ENCODE measurements around the gene MLKL. TPM values are rescaled to one million over a fixed set of nuclear protein-coding genes. Genes with fewer than 3 reads are reported as not detected.

Gene MLKL
- total RNA-seq, 1 donor from 2014 or later = 3.2 TPM

DNA sequence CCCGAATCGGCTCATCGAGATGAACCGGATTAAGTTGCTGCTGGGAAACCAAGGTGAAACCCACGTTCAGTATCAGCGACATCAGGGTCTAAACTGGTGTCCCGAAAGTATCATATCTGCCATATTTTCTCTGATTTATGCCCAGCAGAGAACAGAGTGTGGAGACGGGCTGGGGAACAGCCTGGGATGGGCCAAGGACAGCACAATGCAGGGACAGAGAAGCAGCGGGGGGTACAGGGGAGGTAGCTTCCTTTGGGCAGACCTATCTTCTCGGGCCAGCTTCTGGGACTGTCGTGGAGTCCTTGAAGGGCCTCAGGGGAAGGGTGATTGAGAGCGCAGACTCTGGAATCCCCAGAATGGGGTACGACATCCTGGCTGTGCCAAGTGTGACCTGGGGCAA lies 17.5 kb upstream of the MLKL start:
- Histone ChIP-seq H3K27ac (replicated peaks) (no peak overlapping the region), H3K4me3 (no peak overlapping the region), H3K27me3 (ENCODE audit: low read depth) (peaks cover 32% of the 10 kb centered on the region), H3K4me1 (no peaks in the 10 kb centered on the region), H3K9me3 (replicated peaks) (no peaks in the 10 kb centered on the region), H3K36me3 (no peaks in the 10 kb centered on the region)
- intact Hi-C loops (cut with micrococcal nuclease) = no loop called here
- TF ChIP-seq, protein P1, sequence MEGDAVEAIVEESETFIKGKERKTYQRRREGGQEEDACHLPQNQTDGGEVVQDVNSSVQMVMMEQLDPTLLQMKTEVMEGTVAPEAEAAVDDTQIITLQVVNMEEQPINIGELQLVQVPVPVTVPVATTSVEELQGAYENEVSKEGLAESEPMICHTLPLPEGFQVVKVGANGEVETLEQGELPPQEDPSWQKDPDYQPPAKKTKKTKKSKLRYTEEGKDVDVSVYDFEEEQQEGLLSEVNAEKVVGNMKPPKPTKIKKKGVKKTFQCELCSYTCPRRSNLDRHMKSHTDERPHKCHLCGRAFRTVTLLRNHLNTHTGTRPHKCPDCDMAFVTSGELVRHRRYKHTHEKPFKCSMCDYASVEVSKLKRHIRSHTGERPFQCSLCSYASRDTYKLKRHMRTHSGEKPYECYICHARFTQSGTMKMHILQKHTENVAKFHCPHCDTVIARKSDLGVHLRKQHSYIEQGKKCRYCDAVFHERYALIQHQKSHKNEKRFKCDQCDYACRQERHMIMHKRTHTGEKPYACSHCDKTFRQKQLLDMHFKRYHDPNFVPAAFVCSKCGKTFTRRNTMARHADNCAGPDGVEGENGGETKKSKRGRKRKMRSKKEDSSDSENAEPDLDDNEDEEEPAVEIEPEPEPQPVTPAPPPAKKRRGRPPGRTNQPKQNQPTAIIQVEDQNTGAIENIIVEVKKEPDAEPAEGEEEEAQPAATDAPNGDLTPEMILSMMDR (IDR thresholded peaks at IDR 0.05; ENCODE audit: borderline replicate concordance) = no peak
- no peak for DNase-seq

DNA sequence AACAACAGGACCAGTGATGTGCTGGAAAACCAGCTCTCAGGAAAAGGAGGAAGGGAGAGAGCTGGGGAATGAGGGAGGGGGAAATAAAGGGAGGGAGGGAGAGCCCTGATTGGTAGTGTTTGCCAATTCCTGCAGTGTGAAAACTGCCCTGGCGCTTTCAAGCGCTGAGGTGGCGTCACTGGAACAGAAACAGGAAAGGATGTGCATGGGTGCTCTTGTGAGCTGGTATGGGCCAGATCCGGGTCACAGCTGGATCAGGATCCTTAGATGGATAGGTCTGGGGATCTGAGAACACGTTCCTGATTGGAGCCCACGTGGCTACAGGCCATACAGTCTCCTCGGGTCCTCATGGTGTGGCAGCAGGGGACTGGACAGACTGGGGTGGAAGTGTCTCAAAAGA lies 16.7 kb upstream of the MLKL start:
- intact Hi-C loops (cut with micrococcal nuclease) = no loop called here
- no peak for DNase-seq
- Histone ChIP-seq H3K9me3 (replicated peaks) (no peaks in the 10 kb centered on the region), H3K27ac (replicated peaks) (no peak overlapping the region), H3K4me1 (no peaks in the 10 kb centered on the region), H3K36me3 (no peaks in the 10 kb centered on the region), H3K27me3 (ENCODE audit: low read depth) (peaks cover 24% of the 10 kb centered on the region), H3K4me3 (no peak overlapping the region)
- TF ChIP-seq, protein P1 (IDR thresholded peaks at IDR 0.05; ENCODE audit: borderline replicate concordance) = no peak

GRCh38 chr16:74716355-74716754 lies 15.7 kb upstream of the MLKL start:
- no peak overlapping the region for H3K4me3 ChIP-seq
- H3K36me3 ChIP-seq = no peaks in the 10 kb centered on the region
- TF ChIP-seq, protein P1 (IDR thresholded peaks at IDR 0.05; ENCODE audit: borderline replicate concordance) = no peak
- DNase-seq = no peak
- intact Hi-C loops (cut with micrococcal nuclease) = no loop called here
- H3K4me1 ChIP-seq = no peaks in the 10 kb centered on the region
- H3K27ac ChIP-seq (replicated peaks) = no peak overlapping the region
- peaks cover 14% of the 10 kb centered on the region for H3K27me3 ChIP-seq (ENCODE audit: low read depth)
- H3K9me3 ChIP-seq (replicated peaks) = no peaks in the 10 kb centered on the region

DNA sequence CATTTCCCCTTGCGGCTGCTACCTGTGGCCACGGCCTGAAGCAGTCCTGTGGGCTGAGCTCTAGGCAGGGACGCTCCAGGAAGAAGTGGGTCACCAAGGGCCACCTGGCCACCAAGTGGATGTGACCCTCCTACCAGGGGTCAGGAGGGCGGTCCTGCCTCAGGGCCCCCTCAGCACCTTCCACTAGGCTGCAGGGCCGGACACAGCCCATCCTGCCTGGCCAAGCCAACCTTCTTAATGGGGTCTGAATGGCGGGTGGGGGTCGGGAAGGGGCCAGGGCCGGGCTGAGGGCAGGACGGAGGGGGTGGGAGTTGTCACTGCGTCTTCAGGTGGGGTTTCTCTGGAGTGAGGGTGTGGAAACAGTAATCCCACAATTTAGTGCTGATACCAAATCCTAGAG lies 13.2 kb upstream of the MLKL start:
- Histone ChIP-seq H3K9me3 (replicated peaks) (no peaks in the 10 kb centered on the region), H3K36me3 (no peaks in the 10 kb centered on the region), H3K4me1 (no peaks in the 10 kb centered on the region), H3K4me3 (no peak overlapping the region), H3K27ac (replicated peaks) (no peak overlapping the region), H3K27me3 (ENCODE audit: low read depth) (peaks cover 1% of the 10 kb centered on the region)
- intact Hi-C loops (cut with micrococcal nuclease) = loop anchor here (5.0 kb wide), 1 partner anchor 148 kb away; no protein-coding TSS in a partner anchor
- TF ChIP-seq, protein P1 (IDR thresholded peaks at IDR 0.05; ENCODE audit: borderline replicate concordance) = no peak
- no peak for DNase-seq

DNA sequence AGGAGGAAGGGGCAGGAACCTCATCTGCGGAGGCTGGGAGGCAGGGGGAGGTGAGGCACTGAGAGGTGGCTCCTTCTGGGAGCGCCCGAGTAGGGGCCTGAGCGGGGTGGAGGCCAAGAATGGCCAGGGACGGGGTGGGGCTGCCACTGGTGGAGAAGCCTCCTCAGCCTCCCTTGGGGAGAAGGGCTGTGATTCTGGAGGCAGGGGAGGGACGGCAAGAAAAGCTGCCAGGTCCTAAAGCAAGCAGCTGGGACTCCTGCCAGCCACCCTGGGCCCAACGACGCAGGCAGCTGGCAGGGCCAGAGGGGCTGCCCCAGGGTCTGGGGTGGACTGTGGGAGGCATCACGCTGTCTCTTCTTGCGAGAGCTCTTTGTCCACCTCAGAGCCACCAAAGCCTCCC lies 12.7 kb upstream of the MLKL start:
- intact Hi-C loops (cut with micrococcal nuclease) = loop anchor here (5.0 kb wide), 1 partner anchor 149 kb away; no protein-coding TSS in a partner anchor

More for the DNA sequence above, 12.7 kb upstream of the MLKL start:
- no peak overlapping the region for H3K4me3 ChIP-seq
- no peaks in the 10 kb centered on the region for H3K27me3 ChIP-seq (ENCODE audit: low read depth)
- no peak overlapping the region for H3K27ac ChIP-seq (replicated peaks)
- DNase-seq = no peak
- H3K36me3 ChIP-seq = no peaks in the 10 kb centered on the region
- TF ChIP-seq, protein P1 (IDR thresholded peaks at IDR 0.05; ENCODE audit: borderline replicate concordance) = no peak
- no peaks in the 10 kb centered on the region for H3K9me3 ChIP-seq (replicated peaks)
- H3K4me1 ChIP-seq = no peaks in the 10 kb centered on the region
